Esophagus muscularis mucosa (tissue), 4 donors: ENCODE data around the gene SPTSSB. TPM values are rescaled to one million over a fixed set of nuclear protein-coding genes. Genes with fewer than 3 reads are reported as not detected.

Experiments
- DNase-seq: peaks from one replicate; pipeline ENCODE4 v3.0.0-alpha.2; 2017; ENCODE audit errors: extremely low spot score
- H3K27ac ChIP-seq, 4 donors: fragments of 200-600 bp; sonication (generic); replicated peaks in 1 of 4; 1 replicate in 3 of 4; 2 replicates in 1 of 4; pipeline ENCODE4 v1.5.1; 2016 to 2019; ENCODE audit warnings: mild to moderate bottlenecking in 1 of 4
- H3K27me3 ChIP-seq, 4 donors: fragments of 200-600 bp; sonication (generic); one replicate each; pipeline versions ENCODE4 v1.5.1 to v1.6.0; 2016 to 2019
- H3K36me3 ChIP-seq, 4 donors: fragments of 200-600 bp; sonication (generic); one replicate each; pipeline ENCODE4 v1.5.1; 2016 to 2019
- H3K4me1 ChIP-seq, 4 donors: fragments of 200-600 bp; sonication (generic); one replicate each; pipeline ENCODE4 v1.5.1; 2016 to 2019
- H3K4me3 ChIP-seq, 4 donors: fragments of 200-600 bp; sonication (generic); 1 replicate in 2 of 4; 2 replicates in 2 of 4; pipeline ENCODE4 v1.5.1; 2016 to 2019; ENCODE audit warnings: mild to moderate bottlenecking in 4 of 4, moderate library complexity in 1 of 4
- H3K9me3 ChIP-seq, 4 donors: fragments of 200-600 bp; sonication (generic); 1 replicate in 3 of 4; 2 replicates in 1 of 4; pipeline ENCODE4 v1.5.1; 2016 to 2019
- EP300 ChIP-seq: sonication (generic); formaldehyde crosslinking; IDR thresholded peaks from one replicate; pipeline ENCODE4 v1.6.1; 2017; ENCODE audit warnings: antibody characterized with exemption
- POLR2A ChIP-seq: fragments of 450-650 bp; IDR thresholded peaks from one replicate; pipeline ENCODE4 v1.6.1; 2017; ENCODE audit warnings: antibody characterized with exemption, moderate library complexity, mild to moderate bottlenecking, low read depth
- POLR2AphosphoS5 ChIP-seq, 2 donors: sonication (generic); formaldehyde crosslinking; IDR thresholded peaks; one replicate each; pipeline ENCODE4 v1.6.1; 2017; ENCODE audit warnings: antibody characterized with exemption in 2 of 2
- WGBS: methylation state at CpG from one replicate; pipeline ENCODE4 v1.1.5; 2018; 5-methylcytosine and 5-hydroxymethylcytosine counted together
- intact Hi-C: fragments of 100-400 bp; cut with DNase I; formaldehyde crosslinking; loops from one replicate; pipeline ENCODE4 v1.15.1; 2023
- total RNA-seq, 4 donors: library from RNA; depleted of rRNA; stranded (reverse); fragments of >200 nt; gene quantifications; one replicate each; pipeline versions ENCODE4 v1.1.0 to v1.2.1, GENCODE V29; 2016
- TF ChIP-seq, protein P1 (sequence below), 3 experiments: fragments of 200-600 bp in 2 of 3; fragments of 450-650 bp in 1 of 3; sonication (generic) in 2 of 3; IDR thresholded peaks; one replicate each; pipeline ENCODE4 v1.5.1; 2017 to 2019; ENCODE audit warnings: antibody characterized with exemption in 3 of 3, mild to moderate bottlenecking in 2 of 3, moderate library complexity in 1 of 3

The SPTSSB gene
- total RNA-seq, 4 donors from 2014 or later, result 0.13 TPM; not detected in 3

DNA sequence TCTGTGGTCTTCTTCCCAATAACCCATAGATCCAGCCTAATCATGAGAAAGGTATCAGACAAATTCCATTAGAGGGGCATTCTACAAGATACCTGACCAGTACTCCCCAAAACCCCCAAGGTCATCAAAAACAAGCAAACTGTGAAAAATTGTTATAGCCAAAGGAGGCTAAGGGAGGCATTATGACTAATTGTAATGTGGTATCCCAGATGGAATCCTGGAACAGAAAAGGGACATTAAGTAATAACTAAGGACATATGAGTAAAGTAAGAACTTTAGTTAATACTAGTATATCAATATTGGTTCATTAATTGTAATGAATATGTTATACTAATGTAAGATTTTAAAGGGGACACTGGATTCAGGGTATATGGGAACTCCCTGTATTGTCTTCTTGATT lies 20.4 kb downstream of the SPTSSB start:
- H3K9me3 ChIP-seq, result no peaks in the 10 kb centered on the region
- H3K4me1 ChIP-seq, result no peaks in the 10 kb centered on the region
- H3K27ac ChIP-seq, result no peak overlapping the region
- intact Hi-C loops, result no loop called here
- H3K27me3 ChIP-seq, result no peaks in the 10 kb centered on the region
- TF ChIP-seq POLR2A (no peak), EP300 (no peak), POLR2AphosphoS5 (IDR thresholded peaks at IDR 0.05) (no peak)
- TF ChIP-seq, protein P1, sequence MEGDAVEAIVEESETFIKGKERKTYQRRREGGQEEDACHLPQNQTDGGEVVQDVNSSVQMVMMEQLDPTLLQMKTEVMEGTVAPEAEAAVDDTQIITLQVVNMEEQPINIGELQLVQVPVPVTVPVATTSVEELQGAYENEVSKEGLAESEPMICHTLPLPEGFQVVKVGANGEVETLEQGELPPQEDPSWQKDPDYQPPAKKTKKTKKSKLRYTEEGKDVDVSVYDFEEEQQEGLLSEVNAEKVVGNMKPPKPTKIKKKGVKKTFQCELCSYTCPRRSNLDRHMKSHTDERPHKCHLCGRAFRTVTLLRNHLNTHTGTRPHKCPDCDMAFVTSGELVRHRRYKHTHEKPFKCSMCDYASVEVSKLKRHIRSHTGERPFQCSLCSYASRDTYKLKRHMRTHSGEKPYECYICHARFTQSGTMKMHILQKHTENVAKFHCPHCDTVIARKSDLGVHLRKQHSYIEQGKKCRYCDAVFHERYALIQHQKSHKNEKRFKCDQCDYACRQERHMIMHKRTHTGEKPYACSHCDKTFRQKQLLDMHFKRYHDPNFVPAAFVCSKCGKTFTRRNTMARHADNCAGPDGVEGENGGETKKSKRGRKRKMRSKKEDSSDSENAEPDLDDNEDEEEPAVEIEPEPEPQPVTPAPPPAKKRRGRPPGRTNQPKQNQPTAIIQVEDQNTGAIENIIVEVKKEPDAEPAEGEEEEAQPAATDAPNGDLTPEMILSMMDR (IDR thresholded peaks at IDR 0.05), result no peak
- no peak overlapping the region for H3K4me3 ChIP-seq
- no peaks in the 10 kb centered on the region for H3K36me3 ChIP-seq
- no peak for DNase-seq

DNA sequence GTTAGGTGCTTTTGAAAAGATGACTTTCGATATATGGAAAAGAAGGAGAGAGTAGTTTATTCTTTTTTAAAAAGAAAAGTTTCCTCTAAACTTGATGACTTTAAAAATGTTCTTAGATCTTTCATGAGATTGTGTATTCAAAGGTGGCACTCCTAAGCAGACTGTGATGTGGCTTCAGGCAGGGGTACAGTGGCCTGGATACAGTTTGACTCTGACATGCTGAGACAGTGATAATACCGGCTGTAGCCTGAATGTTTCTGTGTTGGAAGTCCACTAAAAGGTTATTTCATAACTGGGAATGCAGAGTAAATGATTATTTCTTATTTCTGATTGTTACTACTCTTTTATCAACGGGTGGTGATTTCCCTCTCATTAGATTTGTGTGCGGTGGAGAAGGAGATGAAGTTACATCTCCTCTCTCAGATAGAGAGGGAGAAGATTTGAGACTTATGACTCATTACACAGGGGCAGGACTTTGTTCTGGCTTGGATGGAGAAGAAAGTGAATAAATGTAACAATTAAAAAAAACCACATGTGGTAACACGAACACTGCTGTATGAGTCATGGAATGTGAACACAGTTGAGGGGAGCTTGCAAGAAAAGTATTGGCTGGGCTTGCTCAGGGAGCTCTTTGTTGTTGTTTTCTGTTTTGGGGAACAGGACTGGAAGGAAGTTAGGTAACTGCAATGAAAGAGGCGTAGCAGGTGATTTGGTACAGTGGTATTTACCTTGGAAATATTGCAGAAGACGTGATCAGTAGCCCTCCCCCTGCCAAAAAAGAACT lies 21.6 kb downstream of the SPTSSB start:
- no peaks in the 10 kb centered on the region for H3K27me3 ChIP-seq
- no peaks in the 10 kb centered on the region for H3K4me1 ChIP-seq
- 68% methylated on average over 7 of the region's 7 CpGs for WGBS
- H3K27ac ChIP-seq, result no peak overlapping the region
- intact Hi-C loops, result no loop called here
- no peak overlapping the region for H3K4me3 ChIP-seq
- DNase-seq, result no peak
- TF ChIP-seq, protein P1 (IDR thresholded peaks at IDR 0.05), result no peak
- TF ChIP-seq POLR2A (no peak), EP300 (no peak), POLR2AphosphoS5 (IDR thresholded peaks at IDR 0.05) (no peak)
- no peaks in the 10 kb centered on the region for H3K36me3 ChIP-seq
- H3K9me3 ChIP-seq, result no peaks in the 10 kb centered on the region

DNA sequence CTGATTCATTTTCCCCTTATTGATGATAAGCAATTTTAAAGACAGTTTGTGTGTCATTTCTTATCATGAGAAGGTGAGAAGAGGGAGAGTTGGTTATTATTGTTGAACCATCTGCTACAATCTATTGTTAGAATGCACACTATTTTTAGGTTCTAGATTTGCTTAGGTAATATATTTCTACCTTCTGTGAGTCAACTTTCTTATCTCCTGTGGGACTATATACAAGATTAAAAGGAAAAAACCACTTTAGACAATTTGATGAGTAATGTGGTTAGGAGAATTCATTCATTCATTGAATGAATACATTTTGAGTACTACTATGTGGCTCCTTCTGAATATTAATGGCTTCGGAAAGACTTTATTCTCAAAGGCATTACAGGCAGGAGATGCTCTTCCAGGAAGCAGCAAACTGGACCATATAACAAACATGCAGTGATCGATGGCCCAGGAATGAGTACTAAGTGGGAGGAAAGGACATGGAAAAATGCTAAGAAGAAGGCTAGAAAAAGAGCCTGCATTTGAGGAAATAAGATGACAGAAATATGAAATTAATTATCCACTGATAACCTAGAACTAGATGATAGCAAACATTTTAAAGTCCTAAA lies 22.4 kb downstream of the SPTSSB start:
- 84% methylated on average over 2 of the region's 2 CpGs for WGBS
- no peaks in the 10 kb centered on the region for H3K36me3 ChIP-seq
- no peak overlapping the region for H3K4me3 ChIP-seq
- no peaks in the 10 kb centered on the region for H3K9me3 ChIP-seq
- H3K27ac ChIP-seq, result no peak overlapping the region
- intact Hi-C loops, result no loop called here
- H3K27me3 ChIP-seq, result no peaks in the 10 kb centered on the region
- TF ChIP-seq POLR2A (no peak), POLR2AphosphoS5 (IDR thresholded peaks at IDR 0.05) (no peak), EP300 (no peak)
- TF ChIP-seq, protein P1 (IDR thresholded peaks at IDR 0.05), result no peak
- H3K4me1 ChIP-seq, result no peaks in the 10 kb centered on the region
- DNase-seq, result no peak

DNA sequence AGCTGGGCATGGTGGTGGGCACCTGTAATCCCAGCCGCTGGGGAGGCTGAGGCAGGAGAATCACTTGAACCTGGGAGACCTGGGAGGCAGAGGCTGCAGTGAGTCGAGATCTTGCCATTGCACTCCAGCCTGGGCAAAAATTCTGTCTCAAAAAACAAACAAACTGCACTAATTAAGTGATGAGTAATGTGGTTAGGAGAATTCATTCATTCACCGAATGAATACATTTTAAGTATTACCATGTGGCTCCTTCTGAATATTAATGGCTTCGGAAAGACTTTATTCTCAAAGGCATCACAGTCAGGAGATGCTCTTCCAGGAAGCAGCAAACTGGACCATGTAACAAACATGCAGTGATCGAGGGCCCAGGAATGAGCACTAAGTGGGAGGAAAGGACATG lies 23.6 kb downstream of the SPTSSB start:
- intact Hi-C loops, result no loop called here

More for the DNA sequence above, 23.6 kb downstream of the SPTSSB start:
- Histone ChIP-seq H3K4me1 (no peaks in the 10 kb centered on the region), H3K27me3 (no peaks in the 10 kb centered on the region), H3K9me3 (no peaks in the 10 kb centered on the region), H3K4me3 (no peak overlapping the region), H3K36me3 (no peaks in the 10 kb centered on the region), H3K27ac (no peak overlapping the region)
- no peak for DNase-seq
- TF ChIP-seq EP300, result no peak
- no peak for TF ChIP-seq POLR2A
- TF ChIP-seq POLR2AphosphoS5 (IDR thresholded peaks at IDR 0.05), result no peak
- TF ChIP-seq, protein P1 (IDR thresholded peaks at IDR 0.05), result no peak
- 90% methylated on average over 5 of the region's 5 CpGs for WGBS
